AG04450 (cell line): ENCODE data around the gene IDUA. TPM values are rescaled to one million over a fixed set of nuclear protein-coding genes. Genes with fewer than 3 reads are reported as not detected.

ENCODE experiments used
- CTCF ChIA-PET: fragments of 300-600, 350-600 bp; formaldehyde crosslinking; extraction: SDS; loops from one replicate; lab custom pipeline; 2022; ENCODE audit warnings: antibody characterized with exemption, inconsistent platforms; lab: Charles Lee
- POLR2A ChIA-PET: fragments of 350-600 bp; formaldehyde crosslinking; extraction: SDS; loops from one replicate; lab custom pipeline; 2021; ENCODE audit warnings: antibody characterized with exemption, inconsistent platforms; lab: Yijun Ruan, JAX
- DNase-seq: peaks from one replicate; pipeline ENCODE4 v3.0.0-alpha.2; 2011; ENCODE audit warnings: low read depth, low spot score
- H3K27ac ChIP-seq: one replicate; pipeline ENCODE4 v1.5.1; 2012; ENCODE audit warnings: low read depth, low read length, control low read depth
- H3K27me3 ChIP-seq: one replicate; pipeline ENCODE4 v1.6.0; 2012; ENCODE audit warnings: low read length; ENCODE audit not compliant: control insufficient read depth, insufficient read depth
- H3K4me3 ChIP-seq: 2 replicates; pipeline ENCODE4 v1.5.1; 2011; ENCODE audit warnings: mild to moderate bottlenecking, low read depth, low read length, control low read depth
- H3K9me3 ChIP-seq: 2 replicates; pipeline ENCODE4 v1.5.1; 2012; ENCODE audit warnings: low read length; ENCODE audit not compliant: control insufficient read depth, insufficient read depth
- CTCF ChIP-seq: IDR thresholded peaks from 2 replicates; pipeline ENCODE4 v1.5.1; 2011; ENCODE audit warnings: low read depth, low read length, control low read depth, inconsistent platforms
- polyA plus RNA-seq: library from polyadenylated mRNA; depleted of rRNA; stranded (reverse); fragments of >200 nt; gene quantifications from 2 replicates; pipeline ENCODE4 v1.2.3, GENCODE V29; 2011

IDUA gene
- polyA plus RNA-seq, 1 experiment = 3.9 TPM

- no peaks in the 10 kb centered on the region for H3K27me3 ChIP-seq
- DNase-seq = no peak
- ChIA-PET CTCF (no interaction called here), POLR2A (no interaction called here)
- no peak overlapping the region for H3K4me3 ChIP-seq
- no peak for TF ChIP-seq CTCF
- no peak overlapping the region for H3K27ac ChIP-seq
- H3K9me3 ChIP-seq = no peaks in the 10 kb centered on the region; the same call in 1 of the 2 replicates
Observed at GRCh38 chr4:953574-953915, 33.3 kb upstream of the IDUA start.

GRCh38 chr4:954211-955020, 32.4 kb upstream of the IDUA start:
- no peak for DNase-seq
- no peaks in the 10 kb centered on the region; the same call in 1 of the 2 replicates for H3K9me3 ChIP-seq
- POLR2A ChIA-PET = no interaction called here
- no peaks in the 10 kb centered on the region for H3K27me3 ChIP-seq
- CTCF ChIA-PET = no interaction called here
- no peak overlapping the region for H3K4me3 ChIP-seq
- H3K27ac ChIP-seq = no peak overlapping the region
- no peak for TF ChIP-seq CTCF

- POLR2A ChIA-PET = no interaction called here
Observed at GRCh38 chr4:955161-955921, 31.5 kb upstream of the IDUA start.

GRCh38 chr4:955931-956381, 30.9 kb upstream of the IDUA start:
- CTCF ChIA-PET = no interaction called here

More at GRCh38 chr4:955161-955921, 31.5 kb upstream of the IDUA start:
- CTCF ChIA-PET = no interaction called here
- TF ChIP-seq CTCF = no peak
- Histone ChIP-seq H3K27me3 (no peaks in the 10 kb centered on the region), H3K4me3 (no peak overlapping the region), H3K9me3 (no peaks in the 10 kb centered on the region; the same call in 1 of the 2 replicates), H3K27ac (no peak overlapping the region)
- no peak for DNase-seq

More at GRCh38 chr4:955931-956381, 30.9 kb upstream of the IDUA start:
- Histone ChIP-seq H3K4me3 (no peak overlapping the region), H3K27me3 (no peaks in the 10 kb centered on the region), H3K9me3 (no peaks in the 10 kb centered on the region; the same call in 1 of the 2 replicates), H3K27ac (no peak overlapping the region)
- TF ChIP-seq CTCF = no peak
- POLR2A ChIA-PET = no interaction called here
- no peak for DNase-seq
